Measurements from ENCODE around the gene GRIN3B.
A peak's percentile ranks its signal among the peaks of the same experiment; 100 is the strongest.

The GRIN3B gene

DNA sequence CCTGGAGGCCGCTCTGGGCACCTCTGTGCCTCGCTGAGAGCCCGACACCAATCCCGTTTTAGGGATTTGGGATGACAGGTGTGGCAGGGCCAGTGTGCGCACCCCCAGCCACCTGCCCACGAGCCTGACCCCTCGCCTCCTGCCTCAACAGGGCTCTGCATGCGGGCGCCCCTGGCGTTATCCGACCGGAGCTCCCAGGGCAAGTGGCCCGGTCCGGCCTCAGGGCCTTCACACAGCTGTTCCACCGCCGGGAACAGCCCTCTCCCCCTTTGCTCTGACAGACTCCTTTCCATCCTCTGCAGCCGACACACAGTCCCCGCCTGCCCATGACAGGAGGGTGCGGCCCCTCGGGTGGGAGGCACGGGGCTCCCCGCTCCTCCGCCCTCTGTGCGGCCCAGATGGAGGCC lies 23.2 kb upstream of the GRIN3B start:
- TF ChIP-seq, protein P1, sequence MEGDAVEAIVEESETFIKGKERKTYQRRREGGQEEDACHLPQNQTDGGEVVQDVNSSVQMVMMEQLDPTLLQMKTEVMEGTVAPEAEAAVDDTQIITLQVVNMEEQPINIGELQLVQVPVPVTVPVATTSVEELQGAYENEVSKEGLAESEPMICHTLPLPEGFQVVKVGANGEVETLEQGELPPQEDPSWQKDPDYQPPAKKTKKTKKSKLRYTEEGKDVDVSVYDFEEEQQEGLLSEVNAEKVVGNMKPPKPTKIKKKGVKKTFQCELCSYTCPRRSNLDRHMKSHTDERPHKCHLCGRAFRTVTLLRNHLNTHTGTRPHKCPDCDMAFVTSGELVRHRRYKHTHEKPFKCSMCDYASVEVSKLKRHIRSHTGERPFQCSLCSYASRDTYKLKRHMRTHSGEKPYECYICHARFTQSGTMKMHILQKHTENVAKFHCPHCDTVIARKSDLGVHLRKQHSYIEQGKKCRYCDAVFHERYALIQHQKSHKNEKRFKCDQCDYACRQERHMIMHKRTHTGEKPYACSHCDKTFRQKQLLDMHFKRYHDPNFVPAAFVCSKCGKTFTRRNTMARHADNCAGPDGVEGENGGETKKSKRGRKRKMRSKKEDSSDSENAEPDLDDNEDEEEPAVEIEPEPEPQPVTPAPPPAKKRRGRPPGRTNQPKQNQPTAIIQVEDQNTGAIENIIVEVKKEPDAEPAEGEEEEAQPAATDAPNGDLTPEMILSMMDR (IDR thresholded peaks at IDR 0.05; ENCODE audit: low read depth, low read length): no peak
- H3K4me3 ChIP-seq (replicated peaks in 1 of 2; ENCODE audit: low read depth in 2 of 2, low read length in 2 of 2): no peak overlapping the region
- no peak for DNase-seq (ENCODE audit: low read depth in 2 of 2)

DNA sequence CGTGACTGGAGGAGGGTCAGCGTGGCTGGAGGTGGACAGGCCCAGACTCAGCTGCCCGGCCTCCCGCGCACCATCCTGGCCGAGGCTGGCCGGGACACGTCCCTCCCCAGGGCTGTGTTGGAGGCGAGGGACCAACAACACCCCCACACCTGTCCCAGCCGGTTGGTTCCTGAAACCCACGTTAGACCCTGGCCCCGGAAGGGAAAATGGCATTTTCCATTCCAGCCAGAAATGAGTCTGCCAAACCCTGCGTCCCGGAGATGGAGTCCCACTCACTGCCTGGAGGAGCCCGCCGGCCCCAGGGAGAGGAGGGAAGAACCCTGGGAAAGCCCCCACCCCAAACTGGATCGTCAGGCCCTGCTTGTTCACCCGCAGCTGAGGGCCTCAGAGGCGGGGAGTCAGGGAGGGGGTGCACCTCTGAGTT lies 20.9 kb upstream of the GRIN3B start:
- DNase-seq (ENCODE audit: low read depth in 2 of 2): no peak
- H3K4me3 ChIP-seq (replicated peaks in 1 of 2; ENCODE audit: low read depth in 2 of 2, low read length in 2 of 2): no peak overlapping the region
- TF ChIP-seq, protein P1 (IDR thresholded peaks at IDR 0.05; ENCODE audit: low read depth, low read length): no peak

- no peak overlapping the region for H3K4me3 ChIP-seq (replicated peaks in 1 of 2; ENCODE audit: low read depth in 2 of 2, low read length in 2 of 2)
Measured at GRCh38 chr19:980133-980998, 19.9 kb upstream of the GRIN3B start.

GRCh38 chr19:982567-983170 lies 17.6 kb upstream of the GRIN3B start:
- TF ChIP-seq, protein P1 (IDR thresholded peaks at IDR 0.05; ENCODE audit: low read depth, low read length): peak; percentile 32
- DNase-seq (ENCODE audit: low read depth in 2 of 2): peak; percentile 56 to 59
- H3K4me3 ChIP-seq (replicated peaks in 1 of 2; ENCODE audit: low read depth in 2 of 2, low read length in 2 of 2): peak overlapping the region; percentile 21 to 49

More at GRCh38 chr19:980133-980998, 19.9 kb upstream of the GRIN3B start:
- no peak for DNase-seq (ENCODE audit: low read depth in 2 of 2)
- TF ChIP-seq, protein P1 (IDR thresholded peaks at IDR 0.05; ENCODE audit: low read depth, low read length): no peak

DNA sequence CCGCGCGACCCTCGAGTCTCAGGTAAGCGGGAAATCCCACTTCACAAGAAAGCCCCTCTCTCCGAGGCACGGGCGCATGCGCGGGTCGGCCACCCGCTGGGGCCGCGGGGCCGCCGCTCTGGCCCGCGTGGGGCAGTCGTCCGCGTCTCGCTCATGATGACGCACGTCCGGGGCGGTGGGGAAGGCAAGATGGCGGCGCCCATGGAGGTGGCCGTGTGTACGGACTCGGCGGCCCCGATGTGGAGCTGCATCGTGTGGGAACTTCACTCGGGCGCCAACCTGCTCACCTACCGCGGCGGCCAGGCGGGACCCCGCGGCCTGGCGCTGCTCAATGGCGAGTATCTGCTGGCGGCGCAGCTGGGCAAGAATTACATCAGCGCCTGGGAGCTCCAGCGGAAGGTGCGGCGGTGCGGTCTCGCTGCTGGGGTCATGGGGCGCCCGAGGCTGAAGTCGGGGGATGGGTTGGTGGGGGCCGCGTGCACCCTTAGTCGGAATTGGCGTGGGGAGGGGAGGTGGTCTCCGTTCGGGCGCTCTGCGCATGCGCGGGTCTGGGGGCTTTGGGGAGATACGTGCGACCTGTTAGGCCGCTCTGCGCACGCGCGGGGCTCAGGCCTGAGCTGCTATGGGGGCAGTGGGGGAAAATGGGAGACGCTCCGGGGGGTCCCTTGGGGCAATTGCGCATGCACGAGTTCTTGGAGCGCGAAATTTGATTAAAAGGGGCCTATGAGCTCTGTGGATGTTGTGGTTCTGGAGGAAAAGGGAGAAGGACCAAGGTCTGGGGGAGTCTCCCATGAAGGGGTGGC lies 15.9 kb upstream of the GRIN3B start, which contains the start of gene WDR18:
WDR18 (plus strand) TSS at position 181 of the 803 bp plus-strand sequence; CDS start at position 190, 9 bp downstream.
- TF ChIP-seq, protein P1 (IDR thresholded peaks at IDR 0.05; ENCODE audit: low read depth, low read length): no peak
- H3K4me3 ChIP-seq (replicated peaks in 1 of 2; ENCODE audit: low read depth in 2 of 2, low read length in 2 of 2): peak within 1 kb of the TSS; percentile 100

GRCh38 chr19:986083-986482 lies 14.1 kb upstream of the GRIN3B start:
- H3K4me3 ChIP-seq (replicated peaks in 1 of 2; ENCODE audit: low read depth in 2 of 2, low read length in 2 of 2): no peak overlapping the region
- TF ChIP-seq, protein P1 (IDR thresholded peaks at IDR 0.05; ENCODE audit: low read depth, low read length): no peak
- no peak for DNase-seq (ENCODE audit: low read depth in 2 of 2)

More for the DNA sequence above, 15.9 kb upstream of the GRIN3B start, which contains the start of gene WDR18:
- peak; percentile 89 to 91 for DNase-seq (ENCODE audit: low read depth in 2 of 2)
